Endothelial cell of umbilical vein (primary cell): ENCODE data around the gene CILP2. TPM values are rescaled to one million over a fixed set of nuclear protein-coding genes. Genes with fewer than 3 reads are reported as not detected.

ENCODE experiments used
- BruUV-seq: library from RNA; stranded (reverse); fragments of 400-500 nt; replicated peaks from 2 replicates; lab custom pipeline; 2021; lab: Mats Ljungman, UMichigan
- CTCF ChIA-PET: fragments of 300-600, 350-600 bp; sonication (Branson Sonifier 250); formaldehyde crosslinking; loops from one replicate; lab custom pipeline; 2021; ENCODE audit warnings: antibody characterized with exemption, inconsistent platforms; lab: Charles Lee
- POLR2A ChIA-PET: fragments of 300-600, 350-600 bp; sonication (Branson Sonifier 250); formaldehyde crosslinking; loops from one replicate; lab custom pipeline; 2021; ENCODE audit warnings: antibody characterized with exemption, inconsistent platforms; lab: Charles Lee
- DNase-seq: peaks from one replicate; pipeline ENCODE4 v3.0.0-alpha.2; 2011; ENCODE audit warnings: low read depth, low spot score
- FAIRE-seq: peaks from 2 replicates; lab custom pipeline; 2011; peaks lifted over from hg19 to GRCh38; lab: Jason Lieb, UNC
- H2AFZ ChIP-seq: 2 replicates; pipeline ENCODE4 v1.6.0; 2012; ENCODE audit warnings: low read depth, low read length, control low read depth, inconsistent platforms
- H3K27ac ChIP-seq: 2 replicates; pipeline ENCODE4 v1.5.1; 2011; ENCODE audit warnings: low read depth, mild to moderate bottlenecking, control low read depth, low read length, moderate library complexity; ENCODE audit not compliant: insufficient read depth
- H3K27me3 ChIP-seq, 2 experiments: 2 replicates each; pipeline versions ENCODE4 v1.6.0 to v1.6.1; 2011; ENCODE audit warnings: low read length in 2 of 2, mixed read lengths in 1 of 2; ENCODE audit not compliant: control insufficient read depth in 2 of 2, insufficient read depth in 2 of 2
- H3K36me3 ChIP-seq, 2 experiments: 2 replicates in 1 of 2; 3 replicates in 1 of 2; pipeline ENCODE4 v1.5.1; 2011; ENCODE audit warnings: low read length in 2 of 2, mild to moderate bottlenecking in 1 of 2, moderate library complexity in 1 of 2; ENCODE audit not compliant: control insufficient read depth in 2 of 2, insufficient read depth in 2 of 2; ENCODE audit errors: extremely low read depth in 1 of 2
- H3K4me1 ChIP-seq: 3 replicates; pipeline ENCODE4 v1.5.1; 2011; ENCODE audit warnings: mild to moderate bottlenecking, low read length; ENCODE audit not compliant: control insufficient read depth, insufficient read depth; ENCODE audit errors: extremely low read depth
- H3K4me2 ChIP-seq: 2 replicates; pipeline ENCODE4 v1.6.1; 2011; ENCODE audit warnings: low read length, control low read depth, mixed read lengths; ENCODE audit not compliant: insufficient read depth
- H3K4me3 ChIP-seq, 3 experiments: fragments of 200-600 bp in 1 of 3; sonication (generic), shearing (Covaris generic) in 1 of 3; replicated peaks in 1 of 3; 2 replicates each; pipeline ENCODE4 v1.5.1; 2011 to 2016; ENCODE audit warnings: control low read depth in 3 of 3, low read length in 3 of 3, mild to moderate bottlenecking in 2 of 3, inconsistent platforms in 1 of 3, low read depth in 1 of 3, moderate library complexity in 1 of 3; ENCODE audit not compliant: insufficient read depth in 1 of 3
- H3K79me2 ChIP-seq: 2 replicates; pipeline ENCODE4 v1.6.0; 2012; ENCODE audit warnings: low read length, inconsistent platforms; ENCODE audit not compliant: control insufficient read depth, insufficient read depth
- H3K9ac ChIP-seq: replicated peaks from 2 replicates; pipeline ENCODE3; 2011; ENCODE audit warnings: low read length, control low read depth; ENCODE audit not compliant: insufficient read depth; ENCODE audit errors: extremely low read depth
- H3K9me1 ChIP-seq: replicated peaks from 3 replicates; pipeline ENCODE4 v1.6.0; 2011; ENCODE audit warnings: mild to moderate bottlenecking, low read length; ENCODE audit not compliant: control insufficient read depth, insufficient read depth; ENCODE audit errors: extremely low read depth
- H3K9me3 ChIP-seq: replicated peaks from 2 replicates; pipeline ENCODE4 v1.5.1; 2012; ENCODE audit warnings: low read length, inconsistent platforms; ENCODE audit not compliant: control insufficient read depth, insufficient read depth
- H4K20me1 ChIP-seq: replicated peaks from 2 replicates; pipeline ENCODE3; 2011; ENCODE audit warnings: mild to moderate bottlenecking, low read length; ENCODE audit not compliant: control insufficient read depth, insufficient read depth; ENCODE audit errors: extremely low read depth
- EZH2 ChIP-seq: IDR thresholded peaks from 2 replicates; pipeline ENCODE4 v1.6.1; 2012; ENCODE audit warnings: borderline replicate concordance, low read depth, mild to moderate bottlenecking, moderate library complexity, low read length, inconsistent platforms; ENCODE audit not compliant: severe bottlenecking
- POLR2A ChIP-seq: IDR thresholded peaks from 2 replicates; pipeline ENCODE4 v1.6.1; 2012; ENCODE audit warnings: low read depth, mild to moderate bottlenecking, control low read depth, low read length
- POLR2AphosphoS5 ChIP-seq: IDR thresholded peaks from 2 replicates; pipeline ENCODE4 v1.6.1; 2012; ENCODE audit warnings: low read depth, mild to moderate bottlenecking, control low read depth, low read length, moderate library complexity; ENCODE audit not compliant: insufficient read depth
- dilution Hi-C: fragments of 300-500 bp; cut with MboI; formaldehyde crosslinking; loops from one replicate; pipeline ENCODE4 v1.15.0; 2019; ENCODE audit warnings: low sequenced_read_pairs; ENCODE audit not compliant: extremely low pct_ligation_motif_present
- intact Hi-C: fragments of 100-400 bp; cut with micrococcal nuclease; formaldehyde crosslinking; loops from one replicate; pipeline ENCODE4 v1.10.0; 2022
- polyA plus RNA-seq, 4 experiments: library from polyadenylated mRNA; depleted of rRNA in 3 of 4; stranded (reverse) in 3 of 4; unstranded in 1 of 4; fragments of >200 nt; gene quantifications; 2 replicates each; pipeline versions ENCODE4 v1.2.1 to v1.2.3, GENCODE V29; 2011 to 2012; ENCODE audit warnings: missing spikeins in 1 of 4
- total RNA-seq: library from RNA; stranded (reverse); gene quantifications from 2 replicates; pipeline ENCODE4 v1.2.3, GENCODE V29; 2021
- TF ChIP-seq, protein P1 (sequence below): IDR thresholded peaks from 2 replicates; pipeline ENCODE4 v1.6.1; 2011; ENCODE audit not compliant: insufficient read depth, insufficient read length
- TF ChIP-seq, protein P2 (sequence below), 2 donors: IDR thresholded peaks; 1 replicate in 1 of 2; 2 replicates in 1 of 2; pipeline ENCODE4 v1.5.1; 2011; ENCODE audit warnings: low read length in 2 of 2, mild to moderate bottlenecking in 2 of 2, moderate library complexity in 2 of 2, control low read depth in 1 of 2, inconsistent platforms in 1 of 2, low read depth in 1 of 2; ENCODE audit not compliant: insufficient read depth in 1 of 2; ENCODE audit errors: extremely low read depth in 1 of 2

Gene CILP2
- total and polyA plus RNA-seq, 2 donors (not counting 3 experiments of a cell fraction or from before 2014, with no cell fraction given), result 0.01 TPM; not detected in 1

DNA sequence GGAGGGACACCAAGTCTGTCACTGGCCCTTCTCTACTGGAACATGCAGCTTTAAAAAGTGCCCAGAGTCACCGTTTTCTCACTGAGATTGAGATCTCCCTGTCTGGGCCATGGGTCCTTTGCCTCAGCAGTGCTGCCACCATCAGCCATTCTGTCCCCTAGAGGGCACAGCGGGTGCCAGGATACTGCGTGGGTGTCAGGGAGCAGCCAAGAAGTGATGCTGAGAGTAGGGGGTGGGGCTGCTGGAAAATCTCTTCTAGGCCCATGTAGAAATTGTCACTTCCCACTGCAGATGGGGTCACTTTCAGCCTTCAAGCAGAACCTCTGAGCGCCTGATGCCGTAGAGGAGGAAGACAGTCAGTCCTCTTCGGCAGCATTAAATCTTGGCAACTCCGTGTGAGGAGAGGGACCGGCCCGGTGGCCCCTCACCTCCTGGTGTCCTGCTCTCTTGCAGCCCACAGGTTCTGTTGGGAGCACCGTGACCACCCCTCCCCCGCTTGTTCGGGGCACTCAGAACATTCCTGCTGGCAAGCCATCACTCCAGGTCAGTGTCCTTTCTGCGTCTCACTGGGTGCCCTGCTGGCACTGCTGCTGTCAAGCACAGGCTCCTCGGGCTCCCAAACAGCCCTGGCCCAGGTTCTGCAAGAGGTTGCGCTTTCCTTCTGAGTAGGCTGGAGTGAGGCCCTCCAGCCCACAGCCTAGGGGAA is 44.1 kb upstream of the CILP2 start:
- H2AFZ ChIP-seq, result no peak overlapping the region
- TF ChIP-seq POLR2AphosphoS5 (no peak), EZH2 (no peak), POLR2A (no peak)
- TF ChIP-seq, protein P1, sequence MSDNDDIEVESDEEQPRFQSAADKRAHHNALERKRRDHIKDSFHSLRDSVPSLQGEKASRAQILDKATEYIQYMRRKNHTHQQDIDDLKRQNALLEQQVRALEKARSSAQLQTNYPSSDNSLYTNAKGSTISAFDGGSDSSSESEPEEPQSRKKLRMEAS, result no peak

GRCh38 chr19:19495614-19496603 is 42.2 kb upstream of the CILP2 start:
- FAIRE-seq (no peak), DNase-seq (no peak)
- Histone ChIP-seq H2AFZ (no peak overlapping the region), H3K36me3 (peaks cover 4 to 65% of the 10 kb centered on the region in 2 experiments), H3K79me2 (peaks cover 27% of the 10 kb centered on the region), H3K27ac (no peak overlapping the region), H3K4me1 (no peaks in the 10 kb centered on the region), H3K27me3 (no peaks in the 10 kb centered on the region), H3K9me1 (no peaks in the 10 kb centered on the region), H3K4me2 (no peak overlapping the region), H4K20me1 (no peaks in the 10 kb centered on the region), H3K4me3 (no peak overlapping the region), H3K9ac (no peak overlapping the region), H3K9me3 (no peaks in the 10 kb centered on the region)
- ChIA-PET POLR2A (interaction anchor here (0.5 kb wide), 1 partner anchor 1958 kb away, joined by 15 read pairs; no protein-coding TSS in a partner anchor), CTCF (no interaction called here)
- dilution Hi-C loops (no loop called here), intact Hi-C loops (no loop called here)
- TF ChIP-seq, protein P2, sequence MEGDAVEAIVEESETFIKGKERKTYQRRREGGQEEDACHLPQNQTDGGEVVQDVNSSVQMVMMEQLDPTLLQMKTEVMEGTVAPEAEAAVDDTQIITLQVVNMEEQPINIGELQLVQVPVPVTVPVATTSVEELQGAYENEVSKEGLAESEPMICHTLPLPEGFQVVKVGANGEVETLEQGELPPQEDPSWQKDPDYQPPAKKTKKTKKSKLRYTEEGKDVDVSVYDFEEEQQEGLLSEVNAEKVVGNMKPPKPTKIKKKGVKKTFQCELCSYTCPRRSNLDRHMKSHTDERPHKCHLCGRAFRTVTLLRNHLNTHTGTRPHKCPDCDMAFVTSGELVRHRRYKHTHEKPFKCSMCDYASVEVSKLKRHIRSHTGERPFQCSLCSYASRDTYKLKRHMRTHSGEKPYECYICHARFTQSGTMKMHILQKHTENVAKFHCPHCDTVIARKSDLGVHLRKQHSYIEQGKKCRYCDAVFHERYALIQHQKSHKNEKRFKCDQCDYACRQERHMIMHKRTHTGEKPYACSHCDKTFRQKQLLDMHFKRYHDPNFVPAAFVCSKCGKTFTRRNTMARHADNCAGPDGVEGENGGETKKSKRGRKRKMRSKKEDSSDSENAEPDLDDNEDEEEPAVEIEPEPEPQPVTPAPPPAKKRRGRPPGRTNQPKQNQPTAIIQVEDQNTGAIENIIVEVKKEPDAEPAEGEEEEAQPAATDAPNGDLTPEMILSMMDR (IDR thresholded peaks at IDR 0.05; ENCODE audit: extremely low read depth in 1 of 2, insufficient read depth in 1 of 2, low read depth in 1 of 2, low read length in 2 of 2), result no peak
- no TSS peak for BruUV-seq

More for the DNA sequence above, 44.1 kb upstream of the CILP2 start:
- intact Hi-C loops (no loop called here), dilution Hi-C loops (no loop called here)
- POLR2A ChIA-PET, result no interaction called here
- no peaks in the 10 kb centered on the region for H3K9me1 ChIP-seq
- no peak overlapping the region for H3K4me3 ChIP-seq
- H3K36me3 ChIP-seq, result peaks cover 2 to 47% of the 10 kb centered on the region in 2 experiments
- peaks cover 38% of the 10 kb centered on the region for H3K79me2 ChIP-seq
- DNase-seq, result no peak
- CTCF ChIA-PET, result no interaction called here
- H4K20me1 ChIP-seq, result no peaks in the 10 kb centered on the region
- BruUV-seq, result no TSS peak
- H3K4me2 ChIP-seq, result no peak overlapping the region
- no peak for FAIRE-seq
- no peak overlapping the region for H3K9ac ChIP-seq
- H3K9me3 ChIP-seq, result no peaks in the 10 kb centered on the region
- peaks cover 12% of the 10 kb centered on the region for H3K4me1 ChIP-seq
- no peaks in the 10 kb centered on the region for H3K27me3 ChIP-seq
- H3K27ac ChIP-seq, result no peak overlapping the region
